ENCODE measurements around the gene MVD.

The MVD gene

DNA sequence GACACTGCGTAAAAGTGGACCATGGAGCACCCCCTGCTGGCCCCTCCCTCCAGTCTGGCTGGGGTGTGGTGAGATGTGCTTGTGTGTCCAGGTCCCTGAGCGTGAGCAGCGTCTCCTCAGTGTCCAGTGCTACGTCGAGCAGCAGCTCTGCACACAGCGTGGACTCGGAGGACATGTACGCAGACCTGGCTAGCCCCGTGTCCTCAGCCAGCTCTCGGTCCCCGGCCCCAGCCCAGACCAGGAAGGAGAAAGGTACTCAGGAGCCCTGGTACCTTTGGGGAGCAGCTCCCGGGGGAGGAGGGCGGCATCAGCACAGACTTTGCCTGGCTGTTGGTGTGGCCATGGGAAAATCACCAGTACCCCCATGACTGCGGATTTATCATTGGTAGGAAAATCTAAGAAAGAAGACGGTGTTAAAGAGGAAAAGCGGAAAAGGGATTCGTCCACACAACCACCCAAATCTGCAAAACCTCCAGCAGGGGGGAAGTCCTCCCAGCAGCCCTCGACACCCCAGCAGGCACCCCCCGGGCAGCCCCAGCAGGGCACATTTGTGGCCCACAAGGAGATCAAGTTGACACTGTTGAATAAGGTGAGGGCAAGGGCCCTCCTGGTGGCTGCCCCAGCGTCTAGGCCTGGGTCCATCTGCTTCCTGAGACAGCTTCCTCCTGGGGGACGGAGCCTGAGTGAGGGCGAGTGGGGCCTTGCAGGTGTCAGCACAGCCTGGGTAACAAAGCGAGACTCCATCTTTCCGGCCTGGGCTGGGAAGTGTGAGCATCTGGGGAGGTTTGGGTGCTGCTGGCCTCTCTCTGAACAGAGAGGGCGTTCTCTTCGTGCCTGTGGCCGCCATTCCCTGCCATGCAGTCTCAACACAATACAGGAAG lies 35.1 kb downstream of the MVD start:
- DNase-seq (ENCODE audit: extremely low read depth, insufficient read length), result no peak
- Histone ChIP-seq H3K4me3 (replicated peaks; ENCODE audit: low read depth, low read length) (no peak overlapping the region), H3K36me3 (ENCODE audit: control insufficient read depth, insufficient read depth, low read length) (peaks cover 40% of the 10 kb centered on the region), H3K27me3 (replicated peaks; ENCODE audit: control insufficient read depth, insufficient read depth, low read length) (no peaks in the 10 kb centered on the region)
- TF ChIP-seq, protein P1, sequence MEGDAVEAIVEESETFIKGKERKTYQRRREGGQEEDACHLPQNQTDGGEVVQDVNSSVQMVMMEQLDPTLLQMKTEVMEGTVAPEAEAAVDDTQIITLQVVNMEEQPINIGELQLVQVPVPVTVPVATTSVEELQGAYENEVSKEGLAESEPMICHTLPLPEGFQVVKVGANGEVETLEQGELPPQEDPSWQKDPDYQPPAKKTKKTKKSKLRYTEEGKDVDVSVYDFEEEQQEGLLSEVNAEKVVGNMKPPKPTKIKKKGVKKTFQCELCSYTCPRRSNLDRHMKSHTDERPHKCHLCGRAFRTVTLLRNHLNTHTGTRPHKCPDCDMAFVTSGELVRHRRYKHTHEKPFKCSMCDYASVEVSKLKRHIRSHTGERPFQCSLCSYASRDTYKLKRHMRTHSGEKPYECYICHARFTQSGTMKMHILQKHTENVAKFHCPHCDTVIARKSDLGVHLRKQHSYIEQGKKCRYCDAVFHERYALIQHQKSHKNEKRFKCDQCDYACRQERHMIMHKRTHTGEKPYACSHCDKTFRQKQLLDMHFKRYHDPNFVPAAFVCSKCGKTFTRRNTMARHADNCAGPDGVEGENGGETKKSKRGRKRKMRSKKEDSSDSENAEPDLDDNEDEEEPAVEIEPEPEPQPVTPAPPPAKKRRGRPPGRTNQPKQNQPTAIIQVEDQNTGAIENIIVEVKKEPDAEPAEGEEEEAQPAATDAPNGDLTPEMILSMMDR (IDR thresholded peaks at IDR 0.05; ENCODE audit: insufficient read depth, low read length, poor library complexity, severe bottlenecking), result no peak

DNA sequence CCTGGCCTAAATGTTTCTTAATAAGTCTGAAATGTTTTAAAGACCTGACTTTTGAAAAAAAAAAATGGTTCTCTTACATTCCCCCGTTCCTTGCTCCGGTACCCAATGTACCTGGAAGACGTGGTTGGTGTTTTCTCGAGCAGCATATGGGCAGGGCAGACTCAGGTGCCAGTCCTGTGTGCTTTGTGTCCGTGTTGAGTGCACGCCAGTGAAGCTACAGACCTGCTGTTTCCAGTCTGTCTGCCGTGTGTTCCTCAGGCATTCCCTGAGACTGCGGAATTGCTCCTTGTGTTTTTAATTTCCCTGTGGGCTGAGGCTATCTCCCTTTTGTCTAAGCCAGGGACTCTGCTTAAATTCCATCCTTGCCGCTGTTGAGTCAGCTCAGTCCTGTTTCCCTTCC lies 36.2 kb downstream of the MVD start:
- TF ChIP-seq, protein P1 (IDR thresholded peaks at IDR 0.05; ENCODE audit: insufficient read depth, low read length, poor library complexity, severe bottlenecking), result no peak
- no peaks in the 10 kb centered on the region for H3K27me3 ChIP-seq (replicated peaks; ENCODE audit: control insufficient read depth, insufficient read depth, low read length)
- H3K4me3 ChIP-seq (replicated peaks; ENCODE audit: low read depth, low read length), result no peak overlapping the region
- H3K36me3 ChIP-seq (ENCODE audit: control insufficient read depth, insufficient read depth, low read length), result peaks cover 49% of the 10 kb centered on the region
- DNase-seq (ENCODE audit: extremely low read depth, insufficient read length), result no peak

DNA sequence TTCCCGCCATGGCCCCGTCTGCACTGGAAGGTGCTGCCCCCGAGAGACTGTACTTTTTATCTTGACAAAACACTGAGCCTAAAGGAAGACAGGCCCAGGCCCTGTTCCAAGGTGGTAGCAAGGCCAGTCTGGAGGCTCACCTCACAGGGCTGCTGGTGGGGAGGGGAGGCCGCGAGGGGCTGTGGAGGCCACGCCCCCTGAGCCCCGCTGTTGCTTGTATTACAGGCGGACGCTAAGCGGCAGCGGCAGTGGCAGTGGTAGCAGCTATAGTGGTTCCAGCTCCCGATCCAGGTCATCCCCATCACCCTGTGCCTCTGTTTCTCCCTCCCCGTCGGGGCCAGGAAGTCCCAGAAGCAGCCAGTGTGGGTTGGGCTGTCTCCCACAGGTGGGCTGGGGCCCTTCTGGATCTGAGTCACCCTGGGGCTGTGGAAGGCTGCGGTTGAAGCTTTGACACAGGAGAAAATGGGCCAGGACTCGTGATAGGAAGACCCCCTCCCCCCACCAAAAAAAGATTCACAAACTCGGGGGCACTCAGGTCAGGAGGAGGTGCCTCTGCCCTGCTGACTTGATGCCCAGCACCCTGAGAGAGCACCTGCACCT lies 37.8 kb downstream of the MVD start:
- TF ChIP-seq, protein P1 (IDR thresholded peaks at IDR 0.05; ENCODE audit: insufficient read depth, low read length, poor library complexity, severe bottlenecking), result no peak
- H3K36me3 ChIP-seq (ENCODE audit: control insufficient read depth, insufficient read depth, low read length), result peaks cover 43% of the 10 kb centered on the region
- H3K4me3 ChIP-seq (replicated peaks; ENCODE audit: low read depth, low read length), result no peak overlapping the region
- no peak for DNase-seq (ENCODE audit: extremely low read depth, insufficient read length)
- H3K27me3 ChIP-seq (replicated peaks; ENCODE audit: control insufficient read depth, insufficient read depth, low read length), result no peaks in the 10 kb centered on the region

DNA sequence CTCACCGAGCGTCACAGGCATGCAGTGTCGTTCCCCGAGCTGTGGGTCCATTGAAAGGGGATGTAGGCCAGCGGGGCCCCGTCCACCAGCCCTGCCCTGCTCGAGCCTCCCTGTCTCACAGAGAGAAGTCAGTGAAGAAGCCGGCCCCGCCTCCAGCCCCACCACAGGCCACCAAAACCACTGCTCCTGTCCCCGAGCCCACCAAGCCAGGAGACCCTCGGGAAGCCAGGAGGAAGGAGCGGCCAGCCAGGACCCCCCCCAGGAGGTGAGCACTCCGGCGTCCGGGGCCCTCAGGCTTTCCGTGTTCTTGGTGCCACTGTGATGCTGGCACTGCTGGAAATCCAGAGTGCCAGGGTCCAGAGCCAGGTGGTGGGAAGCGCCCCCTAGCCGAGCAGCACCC lies 38.4 kb downstream of the MVD start:
- H3K27me3 ChIP-seq (replicated peaks; ENCODE audit: control insufficient read depth, insufficient read depth, low read length), result no peaks in the 10 kb centered on the region
- peaks cover 43% of the 10 kb centered on the region for H3K36me3 ChIP-seq (ENCODE audit: control insufficient read depth, insufficient read depth, low read length)
- DNase-seq (ENCODE audit: extremely low read depth, insufficient read length), result no peak
- H3K4me3 ChIP-seq (replicated peaks; ENCODE audit: low read depth, low read length), result no peak overlapping the region
- TF ChIP-seq, protein P1 (IDR thresholded peaks at IDR 0.05; ENCODE audit: insufficient read depth, low read length, poor library complexity, severe bottlenecking), result no peak

DNA sequence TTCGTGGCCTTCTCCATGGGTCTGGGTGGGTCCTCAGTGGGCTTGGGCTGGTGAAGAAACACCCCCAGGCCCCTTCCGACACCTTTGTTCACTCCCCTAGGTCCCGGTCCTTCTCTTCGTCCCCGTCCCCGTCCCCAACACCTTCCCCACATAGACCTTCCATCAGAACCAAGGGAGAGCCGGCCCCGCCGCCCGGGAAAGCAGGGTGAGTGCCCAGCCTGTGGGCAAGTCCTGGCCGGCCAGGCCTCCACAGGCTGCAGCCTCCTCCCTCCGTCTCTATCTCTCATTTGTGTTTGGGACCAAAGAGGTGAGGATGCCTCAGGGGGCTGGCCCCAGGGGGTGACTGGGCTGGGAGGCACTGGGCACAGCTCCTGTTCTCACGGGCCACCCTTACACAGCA lies 39.0 kb downstream of the MVD start:
- Histone ChIP-seq H3K27me3 (replicated peaks; ENCODE audit: control insufficient read depth, insufficient read depth, low read length) (no peaks in the 10 kb centered on the region), H3K36me3 (ENCODE audit: control insufficient read depth, insufficient read depth, low read length) (peaks cover 43% of the 10 kb centered on the region), H3K4me3 (replicated peaks; ENCODE audit: low read depth, low read length) (no peak overlapping the region)
- no peak for DNase-seq (ENCODE audit: extremely low read depth, insufficient read length)
- TF ChIP-seq, protein P1 (IDR thresholded peaks at IDR 0.05; ENCODE audit: insufficient read depth, low read length, poor library complexity, severe bottlenecking), result no peak
